ENCODE data around the gene VPS4B. TPM values are rescaled to one million over a fixed set of nuclear protein-coding genes. Genes with fewer than 3 reads are reported as not detected.

The VPS4B gene
- polyA plus RNA-seq, 3 donors, result 15.4 to 48.8 (median 26.7) TPM

DNA sequence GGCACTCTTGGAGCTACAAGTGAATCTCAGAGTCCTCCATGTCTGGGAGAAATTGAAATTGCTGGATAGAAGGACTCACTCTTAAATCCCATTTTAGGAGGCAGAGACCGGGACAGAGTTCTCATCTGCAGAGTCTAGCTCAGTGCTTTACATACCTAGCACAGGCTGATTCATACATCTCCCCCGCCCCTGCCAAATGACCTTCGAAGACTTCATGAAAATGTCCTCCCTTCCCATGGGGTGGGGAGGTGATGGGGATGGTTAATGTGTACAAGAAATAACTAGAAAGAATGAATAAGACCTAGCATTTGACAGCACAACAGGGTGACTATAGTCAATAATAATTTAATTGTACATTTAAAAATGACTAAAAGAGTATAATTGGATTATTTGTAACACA lies 46.3 kb upstream of the VPS4B start:
- no peaks in the 10 kb centered on the region for H3K4me1 Mint-ChIP-seq
- no peak overlapping the region for H3K27ac ChIP-seq (ENCODE audit: low read depth in 1 of 2, low read length in 2 of 2)
- no peaks in the 10 kb centered on the region for H3K79me2 ChIP-seq (ENCODE audit: insufficient read depth, low read length)
- H3K4me3 Mint-ChIP-seq, result no peak overlapping the region
- TF ChIP-seq, protein P1, sequence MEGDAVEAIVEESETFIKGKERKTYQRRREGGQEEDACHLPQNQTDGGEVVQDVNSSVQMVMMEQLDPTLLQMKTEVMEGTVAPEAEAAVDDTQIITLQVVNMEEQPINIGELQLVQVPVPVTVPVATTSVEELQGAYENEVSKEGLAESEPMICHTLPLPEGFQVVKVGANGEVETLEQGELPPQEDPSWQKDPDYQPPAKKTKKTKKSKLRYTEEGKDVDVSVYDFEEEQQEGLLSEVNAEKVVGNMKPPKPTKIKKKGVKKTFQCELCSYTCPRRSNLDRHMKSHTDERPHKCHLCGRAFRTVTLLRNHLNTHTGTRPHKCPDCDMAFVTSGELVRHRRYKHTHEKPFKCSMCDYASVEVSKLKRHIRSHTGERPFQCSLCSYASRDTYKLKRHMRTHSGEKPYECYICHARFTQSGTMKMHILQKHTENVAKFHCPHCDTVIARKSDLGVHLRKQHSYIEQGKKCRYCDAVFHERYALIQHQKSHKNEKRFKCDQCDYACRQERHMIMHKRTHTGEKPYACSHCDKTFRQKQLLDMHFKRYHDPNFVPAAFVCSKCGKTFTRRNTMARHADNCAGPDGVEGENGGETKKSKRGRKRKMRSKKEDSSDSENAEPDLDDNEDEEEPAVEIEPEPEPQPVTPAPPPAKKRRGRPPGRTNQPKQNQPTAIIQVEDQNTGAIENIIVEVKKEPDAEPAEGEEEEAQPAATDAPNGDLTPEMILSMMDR (IDR thresholded peaks at IDR 0.05), result no peak
- no peak overlapping the region for H3K4me3 ChIP-seq (replicated peaks in 1 of 3; ENCODE audit: low read depth in 2 of 3, low read length in 3 of 3)
- H3K4me1 ChIP-seq (ENCODE audit: control insufficient read depth in 1 of 2, insufficient read depth in 2 of 2, low read length in 2 of 2), result no peaks in the 10 kb centered on the region
- peaks cover 0 to 3% (median 0%) of the 10 kb centered on the region in 3 donors for H3K27me3 Mint-ChIP-seq (ENCODE audit: low read depth in 3 of 3)
- H4K20me1 ChIP-seq (ENCODE audit: insufficient read depth, low read length), result no peaks in the 10 kb centered on the region
- no peaks in the 10 kb centered on the region for H3K36me3 Mint-ChIP-seq
- WGBS (ENCODE audit: insufficient coverage), result no CpG with 5 or more reads among the region's 3 CpGs
- H3K36me3 ChIP-seq (replicated peaks in 1 of 2; ENCODE audit: control insufficient read depth in 1 of 2, insufficient read depth in 2 of 2, low read length in 2 of 2), result no peaks in the 10 kb centered on the region
- no peak overlapping the region for H3K9ac ChIP-seq (ENCODE audit: insufficient read depth, low read length, poor library complexity, severe bottlenecking)
- no peak for DNase-seq
- H3K27ac Mint-ChIP-seq, result no peak overlapping the region
- H3K9me3 ChIP-seq (replicated peaks in 1 of 2; ENCODE audit: control insufficient read depth in 1 of 2, insufficient read depth in 1 of 2, low read length in 2 of 2), result no peaks in the 10 kb centered on the region
- H3K9me3 Mint-ChIP-seq, result peaks cover 0 to 2% (median 0%) of the 10 kb centered on the region in 7 donors
- H3K4me2 ChIP-seq (replicated peaks; ENCODE audit: extremely low read depth, low read length, poor library complexity, severe bottlenecking), result no peak overlapping the region
- H3K27me3 ChIP-seq (ENCODE audit: control insufficient read depth in 2 of 2, insufficient read depth in 2 of 2, low read length in 2 of 2), result no peaks in the 10 kb centered on the region
- intact Hi-C loops (cut with micrococcal nuclease), result no loop called here
- H2AFZ ChIP-seq (ENCODE audit: insufficient read depth, low read depth, low read length, poor library complexity, severe bottlenecking), result no peak overlapping the region

DNA sequence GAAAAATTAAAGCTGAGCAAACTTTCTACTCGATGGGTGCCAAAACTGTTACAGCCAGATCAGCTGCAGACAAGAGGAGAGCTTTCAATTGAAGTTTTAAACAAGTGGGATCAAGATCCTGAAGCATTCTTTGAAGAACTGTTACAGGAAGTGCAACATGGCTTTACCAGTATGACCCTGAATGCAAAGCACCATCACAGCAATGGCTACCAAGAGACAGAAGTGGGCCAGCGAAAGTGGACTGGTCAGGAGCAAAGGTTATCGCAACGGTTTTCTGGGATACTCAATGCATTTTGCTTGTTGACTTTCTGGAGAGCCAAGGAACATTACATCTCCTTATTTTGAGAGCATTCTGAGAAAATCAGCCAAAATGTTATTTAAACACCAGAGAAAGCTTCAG lies 45.4 kb upstream of the VPS4B start:
- Mint-ChIP-seq H3K4me1 (no peaks in the 10 kb centered on the region), H3K4me3 (no peak overlapping the region), H3K36me3 (no peaks in the 10 kb centered on the region), H3K27ac (no peak overlapping the region), H3K9me3 (peaks cover 0 to 2% (median 0%) of the 10 kb centered on the region in 7 donors), H3K27me3 (ENCODE audit: low read depth in 3 of 3) (peaks cover 0 to 3% (median under 1%) of the 10 kb centered on the region in 3 donors)
- H3K9me3 ChIP-seq (replicated peaks in 1 of 2; ENCODE audit: control insufficient read depth in 1 of 2, insufficient read depth in 1 of 2, low read length in 2 of 2), result no peaks in the 10 kb centered on the region
- no peaks in the 10 kb centered on the region for H3K36me3 ChIP-seq (replicated peaks in 1 of 2; ENCODE audit: control insufficient read depth in 1 of 2, insufficient read depth in 2 of 2, low read length in 2 of 2)
- H3K9ac ChIP-seq (ENCODE audit: insufficient read depth, low read length, poor library complexity, severe bottlenecking), result no peak overlapping the region
- no peak overlapping the region for H3K4me2 ChIP-seq (replicated peaks; ENCODE audit: extremely low read depth, low read length, poor library complexity, severe bottlenecking)
- no peak overlapping the region for H3K4me3 ChIP-seq (replicated peaks in 1 of 3; ENCODE audit: low read depth in 2 of 3, low read length in 3 of 3)
- H4K20me1 ChIP-seq (ENCODE audit: insufficient read depth, low read length), result no peaks in the 10 kb centered on the region
- no peaks in the 10 kb centered on the region for H3K4me1 ChIP-seq (ENCODE audit: control insufficient read depth in 1 of 2, insufficient read depth in 2 of 2, low read length in 2 of 2)
- TF ChIP-seq, protein P1 (IDR thresholded peaks at IDR 0.05), result no peak
- H3K79me2 ChIP-seq (ENCODE audit: insufficient read depth, low read length), result no peaks in the 10 kb centered on the region
- H2AFZ ChIP-seq (ENCODE audit: insufficient read depth, low read depth, low read length, poor library complexity, severe bottlenecking), result no peak overlapping the region
- 94% methylated on average over 4 of the region's 4 CpGs for WGBS (ENCODE audit: insufficient coverage)
- intact Hi-C loops (cut with micrococcal nuclease), result no loop called here
- no peak overlapping the region for H3K27ac ChIP-seq (ENCODE audit: low read depth in 1 of 2, low read length in 2 of 2)
- H3K27me3 ChIP-seq (ENCODE audit: control insufficient read depth in 2 of 2, insufficient read depth in 2 of 2, low read length in 2 of 2), result no peaks in the 10 kb centered on the region
- DNase-seq, result no peak
